Vagina (tissue), 2 donors: Measurements from ENCODE around the gene C9orf85.

Experiments used
- CTCF ChIP-seq, 3 experiments: fragments of 450-650 bp in 2 of 3; fragments of 200-600 bp in 1 of 3; sonication (generic) in 1 of 3; IDR thresholded peaks; one replicate each; pipeline ENCODE4 v1.5.1; 2017 to 2019; ENCODE audit warnings: antibody characterized with exemption in 3 of 3, mild to moderate bottlenecking in 2 of 3, moderate library complexity in 2 of 3
- POLR2A ChIP-seq, 2 donors: fragments of 450-650 bp; IDR thresholded peaks; one replicate each; pipeline ENCODE4 v1.6.1; 2017; ENCODE audit warnings: antibody characterized with exemption in 2 of 2, mild to moderate bottlenecking in 2 of 2, moderate library complexity in 2 of 2
- POLR2AphosphoS5 ChIP-seq, 2 donors: sonication (generic); formaldehyde crosslinking; IDR thresholded peaks; one replicate each; pipeline ENCODE4 v1.9.0; 2017; ENCODE audit warnings: antibody characterized with exemption in 2 of 2, mild to moderate bottlenecking in 2 of 2, low read depth in 1 of 2; ENCODE audit not compliant: insufficient read depth in 1 of 2

GRCh38 chr9:71929223-71929622 lies 17.8 kb downstream of the C9orf85 start:
- TF ChIP-seq POLR2AphosphoS5 (IDR thresholded peaks at IDR 0.05; ENCODE audit: insufficient read depth in 1 of 2, low read depth in 1 of 2): peak in 1 of 2 donors; percentile 28
- no peak for TF ChIP-seq CTCF (IDR thresholded peaks at IDR 0.05)
- TF ChIP-seq POLR2A (IDR thresholded peaks at IDR 0.05): no peak
